NOMO-1 (cell line): ENCODE measurements around the gene TLR8.
"Not testable (repeated sequence)": the region's sequence is repeated elsewhere in the genome, so short reads cannot be mapped to it uniquely, and the experiment has no call there.

ENCODE experiments used
- DNase-seq, 2 experiments: peaks; one replicate each; lab custom pipeline; 2025; ENCODE audit not compliant: unreplicated experiment in 2 of 2; lab: John Stamatoyannopoulos, UW

Gene TLR8

DNA sequence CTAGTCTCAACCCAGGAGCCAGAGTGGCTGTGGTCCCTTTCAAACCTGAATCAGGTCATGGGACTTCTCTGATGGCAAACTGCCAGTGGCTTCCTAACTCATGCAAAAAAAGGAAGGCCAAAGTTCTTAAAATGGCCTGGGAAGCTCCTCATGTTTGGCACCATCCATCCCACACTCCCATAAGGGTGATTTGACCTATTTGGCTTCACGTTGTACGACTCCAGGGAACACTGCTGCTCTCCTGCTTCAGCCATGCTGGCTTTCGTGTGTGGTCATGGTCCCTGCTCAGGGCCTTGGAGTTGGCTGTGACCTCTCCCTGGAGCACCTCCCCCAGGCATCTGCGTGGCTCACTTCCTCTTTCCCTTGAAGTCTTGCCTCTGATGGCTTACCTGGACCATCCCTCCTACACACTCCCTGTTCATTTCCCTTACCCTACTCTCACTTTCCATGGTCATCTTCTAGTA is 55.7 kb downstream of the TLR8 start:
- no peak for DNase-seq

DNA sequence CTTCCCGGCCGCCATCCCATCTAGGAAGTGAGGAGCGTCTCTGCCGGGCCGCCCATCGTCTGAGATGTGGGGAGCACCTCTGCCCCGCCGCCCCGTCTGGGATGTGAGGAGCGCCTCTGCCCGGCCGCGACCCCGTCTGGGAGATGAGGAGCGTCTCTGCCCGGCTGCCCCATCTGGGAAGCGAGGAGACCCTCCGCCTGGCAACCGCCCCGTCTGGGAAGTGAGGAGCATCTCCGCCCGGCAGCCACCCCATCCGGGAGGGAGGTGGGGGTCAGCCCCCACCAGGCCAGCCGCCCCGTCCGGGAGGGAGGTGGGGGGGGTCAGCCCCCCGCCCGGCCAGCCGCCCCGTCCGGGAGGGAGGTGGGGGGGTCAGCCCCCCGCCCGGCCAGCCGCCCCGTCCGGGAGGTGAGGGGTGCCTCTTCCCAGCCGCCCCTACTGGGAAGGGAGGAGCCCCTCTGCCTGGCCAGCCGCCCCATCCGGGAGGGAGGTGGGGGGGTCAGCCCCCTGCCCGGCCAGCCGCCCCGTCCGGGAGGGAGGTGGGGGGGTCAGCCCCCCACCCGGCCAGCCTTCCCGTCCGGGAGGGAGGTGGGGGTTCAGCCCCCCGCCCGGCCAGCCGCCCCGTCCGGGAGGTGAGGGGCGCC is 56.9 kb downstream of the TLR8 start:
- not testable (repeated sequence) for DNase-seq

DNA sequence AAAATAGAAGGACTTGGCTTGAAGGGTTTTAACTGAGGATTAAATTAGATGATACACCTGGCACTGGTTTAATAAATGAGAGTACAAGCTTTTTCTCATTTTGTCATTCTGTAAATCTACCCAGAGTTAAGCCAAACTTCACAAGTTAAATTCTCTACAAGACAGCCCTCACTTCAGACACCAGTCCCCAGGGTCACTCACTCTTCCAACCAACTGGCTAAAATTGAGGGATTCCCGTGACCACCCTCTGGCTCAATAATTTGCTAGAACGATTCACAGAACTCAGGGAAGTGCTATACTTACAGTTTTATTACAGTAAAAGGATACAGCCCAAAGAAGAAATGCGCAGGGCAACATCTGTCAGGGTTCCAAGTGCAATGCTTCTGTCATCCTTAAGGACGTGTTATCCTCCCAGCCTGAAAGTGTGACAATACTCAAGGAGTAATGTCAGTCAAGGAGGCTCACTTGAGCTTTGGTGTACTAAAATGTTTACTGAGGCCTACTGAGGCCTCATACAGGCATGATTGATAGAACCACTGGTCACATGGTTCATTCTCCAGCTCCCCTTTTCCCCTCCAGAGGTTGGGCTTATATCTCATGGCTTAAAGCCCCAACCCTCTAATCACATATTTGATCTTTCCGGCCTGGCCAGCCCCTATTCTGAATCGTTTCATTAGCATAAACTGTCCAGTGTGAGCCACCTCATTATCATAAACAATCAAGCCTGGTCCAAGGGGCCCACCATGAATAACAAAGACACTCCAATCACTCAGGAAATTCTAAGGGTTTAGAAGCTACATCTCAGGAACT is 58.9 kb downstream of the TLR8 start:
- no peak for DNase-seq

DNA sequence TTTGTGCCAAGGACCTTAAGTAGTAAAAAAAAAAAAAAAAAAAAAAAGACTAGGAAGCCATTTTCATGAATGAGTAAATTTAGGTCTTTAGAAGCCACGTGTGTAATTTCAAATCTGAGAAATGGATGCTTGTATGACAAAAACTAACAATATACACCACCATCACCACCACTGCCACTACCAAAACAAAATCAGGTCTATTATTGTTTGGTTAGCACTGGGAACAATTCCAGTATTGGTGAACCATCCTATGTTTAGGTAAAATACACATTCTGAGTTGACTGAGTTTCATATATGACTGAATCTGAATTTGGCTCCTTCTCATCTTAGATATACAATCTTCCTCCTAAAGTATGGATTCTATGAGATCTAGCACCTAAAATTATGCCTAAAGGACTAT is 59.7 kb downstream of the TLR8 start:
- no peak for DNase-seq

DNA sequence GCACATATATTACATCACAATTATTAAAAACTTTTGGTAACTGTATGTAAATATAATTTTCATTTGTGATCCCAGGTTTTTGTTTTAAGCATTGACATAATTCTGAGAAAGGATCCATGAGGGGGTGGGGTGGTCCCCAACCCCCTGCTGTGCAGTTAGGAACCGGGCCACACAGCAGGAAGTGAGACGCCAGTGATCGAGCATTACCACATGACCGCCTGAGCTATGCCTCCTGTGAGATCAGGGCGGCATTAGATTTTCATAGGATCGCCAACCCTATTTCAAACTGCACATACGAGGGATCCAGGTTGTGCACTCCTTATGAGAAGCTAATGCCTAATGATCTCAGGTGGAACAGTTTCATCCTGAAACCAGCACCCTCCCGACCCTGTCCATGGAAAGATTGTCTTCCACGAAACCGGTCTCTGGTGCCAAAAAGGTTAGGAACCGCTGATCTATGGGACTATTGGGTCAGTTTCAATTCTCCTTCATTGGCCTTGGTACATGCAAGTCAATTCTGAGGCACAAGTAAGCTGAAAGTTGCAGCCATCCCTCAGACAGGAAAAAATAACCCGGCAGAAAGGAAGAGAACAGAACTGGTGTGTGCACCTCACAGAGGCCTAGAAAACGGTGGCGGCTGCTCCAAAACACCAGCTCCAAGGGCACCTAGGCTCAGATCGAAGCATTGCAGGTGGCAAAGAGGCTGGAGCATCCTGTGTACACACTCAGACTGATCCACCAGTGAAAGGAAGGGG is 61.5 kb downstream of the TLR8 start:
- no peak for DNase-seq

DNA sequence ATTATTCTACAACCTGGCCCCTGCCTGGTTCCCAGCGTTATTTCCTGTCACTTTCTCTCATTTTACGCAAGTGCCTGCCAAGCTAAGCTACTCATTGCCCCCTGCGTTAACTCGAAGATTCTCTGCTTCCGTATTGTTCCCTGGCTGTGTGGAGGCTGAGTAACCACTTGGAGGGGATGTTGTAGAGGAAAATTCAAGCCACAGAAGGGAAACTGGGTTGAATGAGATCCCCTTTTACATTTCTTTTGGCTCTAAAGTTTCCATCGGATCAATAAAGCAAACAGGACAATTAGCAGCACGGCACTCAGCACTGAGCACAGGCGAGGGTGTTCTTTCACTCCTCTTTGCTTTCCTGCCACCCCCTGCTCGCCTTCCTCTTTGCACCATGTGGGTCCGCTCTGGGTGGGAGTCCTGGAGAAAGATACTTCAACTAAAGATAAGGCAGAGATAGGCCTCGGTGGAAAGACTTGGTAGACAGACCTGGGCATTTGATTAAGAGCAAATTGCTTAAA is 64.3 kb downstream of the TLR8 start:
- DNase-seq = peak; percentile 91 to 95

DNA sequence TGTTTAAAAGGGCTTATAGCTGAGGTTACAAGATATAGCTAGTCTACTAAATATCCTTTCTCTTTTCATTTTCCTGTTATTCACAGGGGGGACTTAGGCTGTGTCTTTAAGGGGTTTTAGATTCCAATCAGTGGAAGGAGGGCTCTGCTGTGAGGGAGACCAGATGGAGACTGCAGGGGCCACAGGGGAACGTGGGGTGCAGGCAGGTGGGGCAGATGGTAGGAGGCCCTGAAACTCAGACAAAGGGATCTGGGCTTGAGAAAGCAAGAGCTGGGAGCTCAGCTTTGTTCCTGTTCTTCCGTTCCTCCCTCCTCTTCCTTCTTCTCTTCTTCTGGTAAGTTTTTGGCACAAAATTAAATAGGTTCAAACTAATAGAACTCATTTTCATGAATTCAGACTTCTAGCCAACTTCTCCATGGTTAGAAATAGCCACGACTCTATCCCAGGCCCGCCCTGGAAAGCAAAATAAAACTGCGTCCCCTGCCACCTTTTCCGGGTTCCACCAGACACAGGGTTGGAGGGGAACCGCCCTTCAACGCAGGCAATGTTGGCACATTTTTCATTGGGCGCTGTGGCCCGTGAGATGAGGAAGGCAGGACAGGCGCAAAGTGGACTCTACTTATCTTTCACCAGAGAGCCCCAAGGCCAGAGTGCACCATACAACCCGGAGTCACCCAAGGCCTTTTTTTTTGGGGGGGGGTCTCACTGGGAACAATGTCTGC is 65.0 kb downstream of the TLR8 start:
- peak; percentile 55 to 77 for DNase-seq

DNA sequence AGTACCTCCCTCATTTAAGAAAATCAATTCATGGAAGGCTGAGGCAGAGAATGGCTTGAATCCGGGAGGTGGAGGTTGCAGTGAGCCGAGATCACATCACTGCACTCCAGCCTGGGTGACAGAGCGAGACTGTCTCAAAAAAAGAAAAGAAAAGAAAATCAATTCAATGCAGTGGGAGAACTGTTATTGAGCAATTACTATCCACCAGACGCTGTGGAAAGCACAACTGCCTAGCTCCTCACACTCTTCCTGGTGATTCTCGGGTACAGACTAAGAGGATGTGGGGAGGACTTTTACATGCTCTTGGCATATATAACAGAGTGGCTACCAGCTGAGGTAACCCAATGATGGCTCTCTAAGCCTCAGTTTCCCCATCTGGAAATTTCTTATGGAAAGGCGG is 65.8 kb downstream of the TLR8 start:
- peak; percentile 27 to 61 for DNase-seq
